OCI-LY1 (cell line): ENCODE measurements around the gene GABRG3.

Experiments used
- EZH2 ChIP-seq: fragments of 200-600 bp; sonication (generic), shearing (Covaris generic); IDR thresholded peaks from 2 replicates; pipeline ENCODE4 v1.8.0; 2017; ENCODE audit warnings: borderline replicate concordance, mixed run types, mild to moderate bottlenecking, antibody characterized with exemption, low read length, moderate library complexity, mixed read lengths
- TF ChIP-seq, protein P1 (sequence below): fragments of 200-600 bp; sonication (generic), shearing (Covaris generic); IDR thresholded peaks from 2 replicates; pipeline ENCODE4 v1.5.1; 2017; ENCODE audit warnings: mild to moderate bottlenecking, antibody characterized with exemption, low read length, moderate library complexity, mixed read lengths

DNA sequence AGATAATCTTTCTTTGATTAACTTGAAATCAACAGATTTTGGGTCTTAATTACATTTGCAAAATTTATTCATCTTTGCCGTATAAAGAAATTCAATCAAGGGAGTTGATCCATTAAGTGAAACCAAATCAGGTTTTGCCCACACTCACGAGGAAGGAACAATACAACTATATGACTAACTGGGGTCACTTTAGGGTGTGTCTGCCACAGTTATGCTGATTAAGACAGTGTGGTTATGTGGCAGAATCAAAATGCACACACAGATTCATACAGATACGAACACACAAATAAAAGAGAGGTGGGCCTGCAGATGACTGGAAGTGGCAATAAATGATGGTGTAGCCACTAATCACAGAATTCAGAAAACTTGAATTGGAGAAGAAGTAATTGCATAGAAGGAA lies 543.5 kb downstream of the GABRG3 start:
- TF ChIP-seq, protein P1, sequence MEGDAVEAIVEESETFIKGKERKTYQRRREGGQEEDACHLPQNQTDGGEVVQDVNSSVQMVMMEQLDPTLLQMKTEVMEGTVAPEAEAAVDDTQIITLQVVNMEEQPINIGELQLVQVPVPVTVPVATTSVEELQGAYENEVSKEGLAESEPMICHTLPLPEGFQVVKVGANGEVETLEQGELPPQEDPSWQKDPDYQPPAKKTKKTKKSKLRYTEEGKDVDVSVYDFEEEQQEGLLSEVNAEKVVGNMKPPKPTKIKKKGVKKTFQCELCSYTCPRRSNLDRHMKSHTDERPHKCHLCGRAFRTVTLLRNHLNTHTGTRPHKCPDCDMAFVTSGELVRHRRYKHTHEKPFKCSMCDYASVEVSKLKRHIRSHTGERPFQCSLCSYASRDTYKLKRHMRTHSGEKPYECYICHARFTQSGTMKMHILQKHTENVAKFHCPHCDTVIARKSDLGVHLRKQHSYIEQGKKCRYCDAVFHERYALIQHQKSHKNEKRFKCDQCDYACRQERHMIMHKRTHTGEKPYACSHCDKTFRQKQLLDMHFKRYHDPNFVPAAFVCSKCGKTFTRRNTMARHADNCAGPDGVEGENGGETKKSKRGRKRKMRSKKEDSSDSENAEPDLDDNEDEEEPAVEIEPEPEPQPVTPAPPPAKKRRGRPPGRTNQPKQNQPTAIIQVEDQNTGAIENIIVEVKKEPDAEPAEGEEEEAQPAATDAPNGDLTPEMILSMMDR = no peak
- no peak for TF ChIP-seq EZH2
